ENCODE measurements around the gene ASPG. TPM values are rescaled to one million over a fixed set of nuclear protein-coding genes. Genes with fewer than 3 reads are reported as not detected.
"Not testable (repeated sequence)": the region's sequence is repeated elsewhere in the genome, so short reads cannot be mapped to it uniquely, and the experiment has no call there.

ASPG gene
- total RNA-seq, 2 experiments from 2014 or later, result not detected

DNA sequence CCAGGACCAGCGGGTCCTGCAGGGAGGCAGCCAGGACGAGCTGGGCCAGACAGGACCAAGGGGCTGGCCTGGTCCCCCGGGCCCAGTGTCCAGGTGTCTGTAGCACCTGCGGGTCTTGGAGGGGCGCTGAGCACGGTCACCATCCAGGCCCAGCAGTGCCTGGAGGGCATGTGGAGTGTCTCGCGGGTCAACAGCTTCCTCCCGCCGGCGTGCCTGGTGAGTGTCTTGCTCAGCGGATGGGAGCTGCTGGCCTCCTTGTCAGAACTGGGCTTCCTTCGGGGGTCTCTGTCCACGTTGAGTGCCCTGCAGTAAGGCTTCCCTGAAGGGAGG is 66.7 kb downstream of the ASPG start:
- Mint-ChIP-seq H3K9me3 (no peaks in the 10 kb centered on the region), H3K27ac (no peak overlapping the region), H3K4me1 (ENCODE audit: low read depth) (no peaks in the 10 kb centered on the region), H3K27me3 (no peaks in the 10 kb centered on the region), H3K4me3 (no peak overlapping the region), H3K36me3 (ENCODE audit: low read depth) (no peaks in the 10 kb centered on the region)
- POLR2A ChIA-PET, result no interaction called here
- intact Hi-C loops (cut with micrococcal nuclease), result no loop called here
- TF ChIP-seq, protein P1, sequence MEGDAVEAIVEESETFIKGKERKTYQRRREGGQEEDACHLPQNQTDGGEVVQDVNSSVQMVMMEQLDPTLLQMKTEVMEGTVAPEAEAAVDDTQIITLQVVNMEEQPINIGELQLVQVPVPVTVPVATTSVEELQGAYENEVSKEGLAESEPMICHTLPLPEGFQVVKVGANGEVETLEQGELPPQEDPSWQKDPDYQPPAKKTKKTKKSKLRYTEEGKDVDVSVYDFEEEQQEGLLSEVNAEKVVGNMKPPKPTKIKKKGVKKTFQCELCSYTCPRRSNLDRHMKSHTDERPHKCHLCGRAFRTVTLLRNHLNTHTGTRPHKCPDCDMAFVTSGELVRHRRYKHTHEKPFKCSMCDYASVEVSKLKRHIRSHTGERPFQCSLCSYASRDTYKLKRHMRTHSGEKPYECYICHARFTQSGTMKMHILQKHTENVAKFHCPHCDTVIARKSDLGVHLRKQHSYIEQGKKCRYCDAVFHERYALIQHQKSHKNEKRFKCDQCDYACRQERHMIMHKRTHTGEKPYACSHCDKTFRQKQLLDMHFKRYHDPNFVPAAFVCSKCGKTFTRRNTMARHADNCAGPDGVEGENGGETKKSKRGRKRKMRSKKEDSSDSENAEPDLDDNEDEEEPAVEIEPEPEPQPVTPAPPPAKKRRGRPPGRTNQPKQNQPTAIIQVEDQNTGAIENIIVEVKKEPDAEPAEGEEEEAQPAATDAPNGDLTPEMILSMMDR (IDR thresholded peaks at IDR 0.05), result no peak
- ATAC-seq (no peak), DNase-seq (no peak)
- CTCF ChIA-PET, result no interaction called here

DNA sequence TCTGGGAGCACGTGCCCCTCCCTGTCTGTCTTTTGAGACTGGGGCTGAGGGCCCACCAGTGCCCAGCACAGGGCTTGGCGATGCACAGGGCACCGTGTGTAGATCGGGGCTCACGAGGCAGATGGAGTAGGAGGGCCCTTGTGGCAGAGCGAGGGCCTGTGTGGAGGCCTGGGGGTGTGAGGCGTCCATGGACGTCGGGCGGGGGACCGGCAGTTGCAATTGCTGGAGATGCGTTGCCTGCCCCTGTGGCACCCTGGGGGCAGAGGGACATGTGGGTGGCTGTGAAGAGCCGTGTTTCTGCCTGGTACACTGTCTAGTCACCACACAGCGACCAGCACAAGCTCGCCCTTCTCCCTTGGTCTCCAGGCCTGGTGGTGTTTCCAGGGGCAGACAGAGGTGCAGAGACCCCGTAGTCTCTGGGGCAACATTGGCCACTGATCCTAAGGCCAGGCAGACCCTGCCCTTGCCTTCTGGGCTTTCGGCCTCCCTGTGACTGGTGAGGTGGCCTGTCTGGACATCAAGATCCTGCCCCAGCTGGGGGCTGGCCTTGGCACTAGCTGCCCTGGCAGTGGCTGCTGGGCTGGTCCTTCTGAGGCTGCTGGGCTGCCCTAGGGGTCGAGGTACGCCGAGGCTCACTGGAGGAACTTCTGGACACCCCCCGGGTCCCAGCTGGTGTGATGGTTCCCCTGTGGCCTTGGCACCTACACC is 67.3 kb downstream of the ASPG start:
- DNase-seq (no peak), ATAC-seq (no peak)
- Mint-ChIP-seq H3K9me3 (no peaks in the 10 kb centered on the region), H3K4me3 (no peak overlapping the region), H3K4me1 (ENCODE audit: low read depth) (no peaks in the 10 kb centered on the region), H3K36me3 (ENCODE audit: low read depth) (no peaks in the 10 kb centered on the region), H3K27ac (no peak overlapping the region), H3K27me3 (no peaks in the 10 kb centered on the region)
- CTCF ChIA-PET, result no interaction called here
- POLR2A ChIA-PET, result no interaction called here
- TF ChIP-seq, protein P1 (IDR thresholded peaks at IDR 0.05), result no peak
- intact Hi-C loops (cut with micrococcal nuclease), result no loop called here

DNA sequence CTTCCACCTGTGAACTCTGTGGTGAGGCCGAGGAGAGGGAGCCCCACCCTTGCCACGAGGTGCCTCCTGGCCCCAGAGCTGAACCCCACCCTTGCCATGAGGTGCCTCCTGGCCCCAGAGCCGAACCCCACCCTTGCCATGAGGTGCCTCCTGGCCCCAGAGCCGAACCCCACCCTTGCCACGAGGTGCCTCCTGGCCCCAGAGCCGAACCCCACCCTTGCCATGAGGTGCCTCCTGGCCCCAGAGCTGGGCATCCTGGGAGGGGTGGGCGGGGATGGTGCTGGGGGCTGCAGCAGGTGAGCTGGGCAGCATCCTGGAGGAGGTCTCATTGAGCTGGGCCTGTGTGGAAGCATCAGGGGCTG is 67.9 kb downstream of the ASPG start:
- ATAC-seq; POLR2A ChIA-PET; H3K4me1 Mint-ChIP-seq (ENCODE audit: low read depth); intact Hi-C loops (cut with micrococcal nuclease); H3K27me3 Mint-ChIP-seq; H3K4me3 Mint-ChIP-seq; H3K36me3 Mint-ChIP-seq (ENCODE audit: low read depth); H3K9me3 Mint-ChIP-seq; CTCF ChIA-PET; DNase-seq; H3K27ac Mint-ChIP-seq: not testable (repeated sequence)

DNA sequence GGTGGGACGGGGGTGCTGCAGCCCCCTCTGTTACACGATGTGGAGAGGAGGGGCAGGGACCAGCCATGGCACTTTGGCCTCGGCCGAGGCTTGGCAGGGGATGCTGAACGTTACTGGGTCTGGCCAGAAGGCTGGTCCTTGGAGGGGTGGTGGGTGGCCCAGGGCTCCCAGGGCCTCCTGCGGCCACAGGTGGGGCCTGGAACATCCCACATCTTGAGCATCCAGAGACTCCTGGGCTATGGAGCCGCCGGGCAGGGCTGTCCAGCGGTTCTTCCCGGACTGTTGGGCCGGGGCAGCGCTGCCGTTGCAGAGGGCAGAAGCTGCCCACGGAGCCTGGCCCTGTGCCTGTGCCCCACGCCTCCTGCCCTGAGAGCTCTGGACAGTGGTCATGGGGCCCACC is 68.7 kb downstream of the ASPG start:
- no peaks in the 10 kb centered on the region for H3K4me1 Mint-ChIP-seq (ENCODE audit: low read depth)
- intact Hi-C loops (cut with micrococcal nuclease), result no loop called here
- POLR2A ChIA-PET, result no interaction called here
- no peak for DNase-seq
- H3K27me3 Mint-ChIP-seq, result no peaks in the 10 kb centered on the region
- H3K27ac Mint-ChIP-seq, result no peak overlapping the region
- no peaks in the 10 kb centered on the region for H3K36me3 Mint-ChIP-seq (ENCODE audit: low read depth)
- H3K4me3 Mint-ChIP-seq, result no peak overlapping the region
- CTCF ChIA-PET, result no interaction called here
- no peak for ATAC-seq
- H3K9me3 Mint-ChIP-seq, result no peaks in the 10 kb centered on the region
- TF ChIP-seq, protein P1 (IDR thresholded peaks at IDR 0.05), result no peak

DNA sequence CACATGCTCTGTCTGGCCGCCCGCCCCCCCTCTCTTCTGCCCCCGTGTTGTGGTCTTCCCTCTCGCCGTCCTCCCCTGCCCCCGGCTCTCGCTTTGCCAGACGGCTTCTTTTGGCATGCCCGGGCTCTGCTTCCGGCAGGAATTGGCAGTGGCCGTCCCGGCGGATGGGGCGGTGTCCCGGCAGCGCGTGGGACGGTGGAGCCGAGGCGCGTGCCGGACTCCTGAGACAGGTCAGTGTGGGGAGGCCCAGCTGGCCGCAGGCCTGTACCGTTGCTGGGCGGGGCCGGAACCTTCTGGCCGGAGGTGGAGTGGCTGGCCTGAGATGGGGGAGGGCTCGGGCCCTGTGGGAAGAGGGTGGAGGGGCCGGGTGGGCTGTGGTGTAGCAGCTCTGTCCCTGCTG is 70.0 kb downstream of the ASPG start:
- Mint-ChIP-seq H3K4me3 (no peak overlapping the region), H3K27ac (no peak overlapping the region), H3K4me1 (ENCODE audit: low read depth) (no peaks in the 10 kb centered on the region), H3K36me3 (ENCODE audit: low read depth) (no peaks in the 10 kb centered on the region), H3K9me3 (no peaks in the 10 kb centered on the region), H3K27me3 (no peaks in the 10 kb centered on the region)
- POLR2A ChIA-PET, result no interaction called here
- CTCF ChIA-PET, result no interaction called here
- intact Hi-C loops (cut with micrococcal nuclease), result no loop called here
- TF ChIP-seq, protein P1 (IDR thresholded peaks at IDR 0.05), result no peak
- no peak for ATAC-seq
- no peak for DNase-seq

DNA sequence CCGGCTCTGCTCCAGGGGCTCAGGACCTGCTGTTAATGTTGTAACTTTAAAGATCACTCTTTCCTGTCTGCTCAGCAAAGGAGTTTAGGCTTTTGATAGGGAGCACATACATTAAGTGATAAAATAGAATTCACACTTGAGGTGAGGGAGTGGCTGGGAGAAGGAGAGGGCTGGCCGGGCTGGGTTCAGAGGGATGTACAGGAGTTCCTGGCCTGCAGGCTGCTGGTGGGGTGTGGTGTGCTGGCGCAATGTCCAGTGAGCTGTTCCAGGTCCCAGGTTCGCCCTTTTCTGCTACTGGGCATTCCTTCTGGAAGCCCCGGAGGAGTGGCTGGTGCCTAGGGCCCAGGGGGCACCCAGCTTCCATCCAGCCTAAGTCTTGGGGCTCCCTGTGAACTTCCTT is 70.6 kb downstream of the ASPG start:
- H3K36me3 Mint-ChIP-seq (ENCODE audit: low read depth), result no peaks in the 10 kb centered on the region
- DNase-seq, result no peak
- H3K4me3 Mint-ChIP-seq, result no peak overlapping the region
- no peaks in the 10 kb centered on the region for H3K27me3 Mint-ChIP-seq
- no peak overlapping the region for H3K27ac Mint-ChIP-seq
- intact Hi-C loops (cut with micrococcal nuclease), result no loop called here
- no peak for ATAC-seq
- ChIA-PET POLR2A (no interaction called here), CTCF (no interaction called here)
- no peaks in the 10 kb centered on the region for H3K4me1 Mint-ChIP-seq (ENCODE audit: low read depth)
- TF ChIP-seq, protein P1 (IDR thresholded peaks at IDR 0.05), result no peak
- H3K9me3 Mint-ChIP-seq, result no peaks in the 10 kb centered on the region
